ENCODE data around the gene PIGC.

GRCh38 chr1:172452536-172453152 is 8.8 kb upstream of the PIGC start:
- TF ChIP-seq CTCF (IDR thresholded peaks at IDR 0.05) (no peak), POLR2A (IDR thresholded peaks at IDR 0.05) (no peak), EP300 (IDR thresholded peaks at IDR 0.05) (no peak)

All from tibial nerve (tissue), 4 donors.